MCF 10A (cell line): ENCODE data around the gene CCDC177. TPM values are rescaled to one million over a fixed set of nuclear protein-coding genes. Genes with fewer than 3 reads are reported as not detected.

Experiments
- BruUV-seq: library from RNA; stranded (reverse); fragments of 400-500 nt; replicated peaks from 2 replicates; lab custom pipeline; 2021; lab: Mats Ljungman, UMichigan
- CTCF ChIA-PET: fragments of 300-600 bp; sonication (Branson Sonifier 250); formaldehyde crosslinking; extraction: SDS; loops from one replicate; lab custom pipeline; 2021; ENCODE audit warnings: antibody characterized with exemption, inconsistent platforms; lab: Yijun Ruan, JAX
- POLR2A ChIA-PET: fragments of 300-600, 350-650 bp; sonication (Branson Sonifier 250); formaldehyde crosslinking; extraction: SDS; loops from one replicate; lab custom pipeline; 2020; ENCODE audit warnings: antibody characterized with exemption, inconsistent platforms; lab: Yijun Ruan, JAX
- DNase-seq: peaks from one replicate; pipeline ENCODE4 v3.0.0-alpha.2; 2018; ENCODE audit not compliant: unreplicated experiment
- H3K27ac Mint-ChIP-seq: one replicate; pipeline ENCODE4 v1.8.0; 2022; ENCODE audit warnings: mild to moderate bottlenecking, low read depth, mixed read lengths; ENCODE audit not compliant: unreplicated experiment
- H3K27me3 Mint-ChIP-seq: one replicate; pipeline ENCODE4 v1.8.0; 2022; ENCODE audit warnings: mixed read lengths; ENCODE audit not compliant: insufficient read depth, unreplicated experiment
- H3K36me3 Mint-ChIP-seq: one replicate; pipeline ENCODE4 v1.8.0; 2022; ENCODE audit warnings: mild to moderate bottlenecking, moderate library complexity, mixed read lengths; ENCODE audit not compliant: insufficient read depth, unreplicated experiment
- H3K4me1 Mint-ChIP-seq: one replicate; pipeline ENCODE4 v1.8.0; 2022; ENCODE audit warnings: mixed read lengths; ENCODE audit not compliant: insufficient read depth, unreplicated experiment
- H3K4me3 Mint-ChIP-seq: one replicate; pipeline ENCODE4 v1.8.0; 2022; ENCODE audit warnings: mild to moderate bottlenecking, moderate library complexity, mixed read lengths; ENCODE audit not compliant: unreplicated experiment
- H3K9me3 Mint-ChIP-seq: one replicate; pipeline ENCODE4 v1.8.0; 2022; ENCODE audit warnings: mixed read lengths; ENCODE audit not compliant: unreplicated experiment
- intact Hi-C: fragments of 100-400 bp; cut with micrococcal nuclease; formaldehyde crosslinking; loops from 2 replicates; pipeline ENCODE4 v1.14.1; 2022
- total RNA-seq: library from RNA; stranded (reverse); gene quantifications from 2 replicates; pipeline ENCODE4 v1.2.3, GENCODE V29; 2022
- TF ChIP-seq, protein P1 (sequence below): fragments of 200-600 bp; IDR thresholded peaks from one replicate; pipeline ENCODE4 v1.8.0; 2022; ENCODE audit warnings: antibody characterized with exemption, mild to moderate bottlenecking; ENCODE audit not compliant: unreplicated experiment

Gene CCDC177
- total RNA-seq, 1 experiment from 2014 or later: not detected

DNA sequence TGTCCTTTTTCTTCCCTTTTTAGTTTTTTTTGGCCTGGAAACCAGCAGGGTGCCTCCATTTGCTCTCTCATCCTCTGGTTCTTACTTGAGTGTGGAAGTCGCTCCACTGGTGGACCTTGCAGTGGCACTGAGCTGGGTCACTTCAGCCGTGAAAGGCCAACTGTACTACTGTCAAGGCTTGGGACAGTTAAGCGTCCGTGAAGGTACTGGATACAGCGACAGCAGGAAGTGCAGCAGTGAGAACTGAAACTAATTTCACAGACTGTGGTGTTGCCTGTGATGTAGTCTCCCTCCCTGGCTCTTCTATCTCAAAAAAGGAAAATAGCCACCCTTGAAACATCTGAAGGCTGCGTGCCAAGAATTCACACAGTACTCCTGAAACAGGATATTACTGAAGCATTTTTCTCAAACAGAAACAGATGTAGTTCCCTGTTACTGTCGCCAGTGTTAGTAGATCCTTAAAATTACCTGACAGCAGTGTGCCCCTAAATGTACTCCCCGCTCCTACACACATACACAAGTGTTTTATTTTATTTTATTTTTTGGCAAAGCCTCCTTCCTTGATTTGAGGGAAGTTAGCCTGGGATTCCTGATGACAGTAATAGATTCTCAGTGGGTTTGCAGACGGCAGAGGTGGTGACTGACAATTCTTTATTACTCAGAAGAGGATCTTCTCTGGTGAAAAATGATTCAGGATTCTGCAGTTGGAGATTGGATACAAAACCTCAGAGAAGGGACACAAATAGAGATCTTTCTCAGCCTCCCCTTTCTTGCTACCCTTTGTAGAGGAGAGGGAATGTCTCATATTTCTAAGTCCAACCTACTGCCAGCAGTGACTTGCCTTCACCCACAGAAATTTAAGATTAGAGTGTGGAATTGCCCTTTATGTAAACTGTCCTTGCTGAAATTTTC lies 41.1 kb upstream of the CCDC177 start:
- Mint-ChIP-seq H3K27ac (peak overlapping the region; percentile 36), H3K36me3 (peaks cover 6% of the 10 kb centered on the region), H3K4me1 (peaks cover 64% of the 10 kb centered on the region), H3K9me3 (no peaks in the 10 kb centered on the region), H3K27me3 (no peaks in the 10 kb centered on the region), H3K4me3 (peak overlapping the region; percentile 58)
- ChIA-PET CTCF (interaction anchor here (0.5 to 2.4 kb wide), 9 partner anchors 15 to 118 kb away, joined by 3 to 6 read pairs (median 4); no protein-coding TSS in a partner anchor), POLR2A (interaction anchor here (0.6 to 1.8 kb wide), 7 partner anchors 18 to 102 kb away, joined by 3 to 9 read pairs (median 3); no protein-coding TSS in a partner anchor)
- TF ChIP-seq, protein P1, sequence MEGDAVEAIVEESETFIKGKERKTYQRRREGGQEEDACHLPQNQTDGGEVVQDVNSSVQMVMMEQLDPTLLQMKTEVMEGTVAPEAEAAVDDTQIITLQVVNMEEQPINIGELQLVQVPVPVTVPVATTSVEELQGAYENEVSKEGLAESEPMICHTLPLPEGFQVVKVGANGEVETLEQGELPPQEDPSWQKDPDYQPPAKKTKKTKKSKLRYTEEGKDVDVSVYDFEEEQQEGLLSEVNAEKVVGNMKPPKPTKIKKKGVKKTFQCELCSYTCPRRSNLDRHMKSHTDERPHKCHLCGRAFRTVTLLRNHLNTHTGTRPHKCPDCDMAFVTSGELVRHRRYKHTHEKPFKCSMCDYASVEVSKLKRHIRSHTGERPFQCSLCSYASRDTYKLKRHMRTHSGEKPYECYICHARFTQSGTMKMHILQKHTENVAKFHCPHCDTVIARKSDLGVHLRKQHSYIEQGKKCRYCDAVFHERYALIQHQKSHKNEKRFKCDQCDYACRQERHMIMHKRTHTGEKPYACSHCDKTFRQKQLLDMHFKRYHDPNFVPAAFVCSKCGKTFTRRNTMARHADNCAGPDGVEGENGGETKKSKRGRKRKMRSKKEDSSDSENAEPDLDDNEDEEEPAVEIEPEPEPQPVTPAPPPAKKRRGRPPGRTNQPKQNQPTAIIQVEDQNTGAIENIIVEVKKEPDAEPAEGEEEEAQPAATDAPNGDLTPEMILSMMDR: no peak
- intact Hi-C loops: no loop called here
- DNase-seq: peak; percentile 52
- no TSS peak for BruUV-seq

DNA sequence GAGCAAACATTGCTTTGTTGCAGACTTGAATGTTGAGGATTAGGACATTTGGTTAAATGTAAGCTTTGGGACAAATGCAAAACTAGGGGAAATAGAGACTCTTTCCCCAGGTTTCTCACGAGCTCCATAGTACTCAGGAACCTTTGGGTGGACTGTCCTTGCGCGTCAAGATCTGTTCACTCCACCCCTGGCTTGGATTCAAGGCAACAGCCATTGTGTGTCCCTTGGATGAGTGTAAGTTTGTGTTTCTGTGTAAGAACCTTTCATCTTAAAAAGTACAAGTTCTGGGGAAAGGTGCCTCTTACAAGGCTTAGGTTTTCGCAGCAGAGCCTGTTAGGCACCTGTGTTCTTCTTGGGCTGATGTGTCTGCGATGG lies 40.4 kb upstream of the CCDC177 start:
- Mint-ChIP-seq H3K9me3 (no peaks in the 10 kb centered on the region), H3K27me3 (no peaks in the 10 kb centered on the region), H3K27ac (no peak overlapping the region), H3K4me3 (peak overlapping the region; percentile 58), H3K36me3 (peaks cover 6% of the 10 kb centered on the region), H3K4me1 (peaks cover 65% of the 10 kb centered on the region)
- BruUV-seq: no TSS peak
- POLR2A ChIA-PET: interaction anchor here (0.7 to 1.7 kb wide), 5 partner anchors 10 to 70 kb away, joined by 3 to 9 read pairs (median 3); no protein-coding TSS in a partner anchor
- TF ChIP-seq, protein P1: no peak
- no peak for DNase-seq
- intact Hi-C loops: no loop called here
- CTCF ChIA-PET: interaction anchor here (0.5 to 1.1 kb wide), 4 partner anchors 15 to 75 kb away, joined by 3 to 6 read pairs (median 4); partner anchors contain the start of gene CCDC177

- H3K4me1 Mint-ChIP-seq: peaks cover 67% of the 10 kb centered on the region
- H3K9me3 Mint-ChIP-seq: no peaks in the 10 kb centered on the region
- TF ChIP-seq, protein P1: no peak
- H3K4me3 Mint-ChIP-seq: peak overlapping the region; percentile 91
- intact Hi-C loops: no loop called here
- peaks cover 6% of the 10 kb centered on the region for H3K36me3 Mint-ChIP-seq
- POLR2A ChIA-PET: interaction anchor here (0.7 to 1.7 kb wide), 5 partner anchors 10 to 71 kb away, joined by 3 to 9 read pairs (median 3); no protein-coding TSS in a partner anchor
- no TSS peak for BruUV-seq
- CTCF ChIA-PET: interaction anchor here (0.5 to 1.1 kb wide), 4 partner anchors 16 to 102 kb away, joined by 3 to 6 read pairs (median 4); partner anchors contain the start of gene CCDC177
- no peaks in the 10 kb centered on the region for H3K27me3 Mint-ChIP-seq
- H3K27ac Mint-ChIP-seq: no peak overlapping the region
- no peak for DNase-seq
Measured at GRCh38 chr14:69614592-69614991, 39.9 kb upstream of the CCDC177 start.
